ENCODE data around the gene DNAJB11.

- TF ChIP-seq GATA3 (IDR thresholded peaks at IDR 0.05; ENCODE audit: low read depth, low read length) (no peak), GATA2 (IDR thresholded peaks at IDR 0.05; ENCODE audit: low read depth, low read length) (no peak)
These were observed 60.6 kb downstream of the DNAJB11 start for GRCh38 chr3:186630950-186631641.
